Heart left ventricle (tissue), 16 donors: ENCODE results near the gene IL15RA. TPM values are rescaled to one million over a fixed set of nuclear protein-coding genes. Genes with fewer than 3 reads are reported as not detected.

Experiments
- ATAC-seq, 4 donors: fragments of 200-7000 bp; cut with Tn5 transposase; one replicate each; pipeline ENCODE4 v1.9.1; 2020 to 2022; ENCODE audit warnings: moderate library complexity in 4 of 4, mild to moderate bottlenecking in 3 of 4, moderate number of reproducible peaks in 1 of 4
- DNase-seq, 5 donors: peaks; one replicate each; pipeline ENCODE4 v3.0.0-alpha.2; 2020
- H3K27ac ChIP-seq, 12 donors: fragments of 200-600 bp; sonication (generic) in 4 of 12; one replicate each; pipeline versions ENCODE4 v1.5.0 to v1.8.0; 2016 to 2022; ENCODE audit warnings: mild to moderate bottlenecking in 2 of 12
- H3K27me3 ChIP-seq, 9 donors: fragments of 200-600 bp; sonication (generic) in 2 of 9; one replicate each; pipeline versions ENCODE4 v1.5.1 to v1.8.0; 2016 to 2022; ENCODE audit warnings: mild to moderate bottlenecking in 3 of 9
- H3K36me3 ChIP-seq, 9 donors: fragments of 200-600 bp; sonication (generic) in 2 of 9; one replicate each; pipeline versions ENCODE4 v1.5.0 to v1.8.0; 2018 to 2022; ENCODE audit warnings: mild to moderate bottlenecking in 2 of 9
- H3K4me1 ChIP-seq, 12 donors: fragments of 200-600 bp; sonication (generic) in 4 of 12; one replicate each; pipeline versions ENCODE4 v1.5.0 to v1.8.0; 2016 to 2022; ENCODE audit warnings: mild to moderate bottlenecking in 3 of 12
- H3K4me3 ChIP-seq, 12 donors: fragments of 200-600 bp; sonication (generic) in 4 of 12; one replicate each; pipeline versions ENCODE4 v1.5.0 to v1.8.0; 2017 to 2022; ENCODE audit warnings: mild to moderate bottlenecking in 9 of 12, moderate library complexity in 4 of 12
- H3K9me3 ChIP-seq, 12 donors: fragments of 200-600 bp; sonication (generic) in 4 of 12; one replicate each; pipeline versions ENCODE4 v1.5.0 to v1.8.0; 2016 to 2022; ENCODE audit warnings: mild to moderate bottlenecking in 1 of 12
- CTCF ChIP-seq, 12 donors: fragments of 200-600 bp; sonication (generic) in 4 of 12; IDR thresholded peaks; one replicate each; pipeline versions ENCODE4 v1.5.0 to v1.8.0; 2018 to 2022; ENCODE audit warnings: antibody characterized with exemption in 12 of 12, mild to moderate bottlenecking in 5 of 12
- POLR2A ChIP-seq, 2 donors: fragments of 450-650 bp; IDR thresholded peaks; one replicate each; pipeline ENCODE4 v1.6.1; 2017; ENCODE audit warnings: antibody characterized with exemption in 2 of 2, mild to moderate bottlenecking in 2 of 2, moderate library complexity in 2 of 2
- WGBS, 4 donors: extraction: QIAGEN DNeasy Blood & Tissue Kit in 2 of 4; methylation state at CpG; one replicate each; pipeline versions ENCODE4 v1.1.5 to v1.1.7; 2013 to 2018; 5-methylcytosine and 5-hydroxymethylcytosine counted together
- intact Hi-C, 10 donors: fragments of 100-400 bp; cut with DNase I; formaldehyde crosslinking; loops; one replicate each; pipeline versions ENCODE4 v1.11.1 to v1.14.2; 2022
- polyA plus RNA-seq, 2 donors: library from polyadenylated mRNA; stranded (reverse); fragments of 200-250 nt; gene quantifications; one replicate each; pipeline ENCODE4 v1.2.3, GENCODE V29; 2013
- total RNA-seq, 9 donors: library from RNA; depleted of rRNA in 2 of 9; stranded (reverse); fragments of >200 nt in 2 of 9; fragmentation: NEBNext Ultra II Directional in 3 of 9; extraction: Animal tissue kit (Norgen Biotek cat#: 25700) in 3 of 9; gene quantifications; one replicate each; pipeline versions ENCODE4 v1.1.0 to v1.2.4, GENCODE V29; 2016 to 2023
- donor health status: ischemic (EF 13 %, LVEDD 7.1; RV severe dilation, severe dysfunction).
- donor health status: healthy with polysubstance abuse.
- donor health status: DM: no; HTN: yes; CAD: no.
- donor health status: DM: no; HTN: no; CAD: no.
- donor health status: ischemic (EF 25% LVEDD 6.9; RV normal size, moderate dysfunction).
- donor health status: ischemic (EF 25% LVEDD 5.7; RV mildly dilated, moderate dysfunction).
- donor health status: healthy.
- donor health status: DM: yes; HTN: yes; CAD: no.
- donor health status: ischemic (EF 35%, LVEDD 5.7; RV mildly dilated, moderate dysfunction).
- donor health status: nonischemic (EF 11% LVEDD 7.7; RV severe dilation, severe dysfunction).
- donor health status: DM: yes; HTN: yes; CAD: no.
- donor health status: PGD.
- donor health status: ischemic (EF 29% LVEDD 5.4; RV normal size, mild dysfunction).
- donor health status: nonischemic (EF 23%, LVEDD 6.1; RV moderate dilation, normal function).

Gene IL15RA
- total and polyA plus RNA-seq, 11 donors = 2.2 to 41.1 (median 6.6) TPM

GRCh38 chr10:5943536-5943935, 33.8 kb downstream of the IL15RA start:
- peaks cover 6 to 70% (median 48%) of the 10 kb centered on the region in 12 donors for H3K4me1 ChIP-seq
- WGBS, 4 donors = 56 to 75% (median 58%) methylated on average over 11 to 15 of the region's 15 CpGs
- intact Hi-C loops = loop anchor here in 6 of 10 donors (10.0 kb wide), 2 partner anchors 71 to 141 kb away; partner anchors contain the start of gene RBM17 (in 2 of the 6)
- H3K27me3 ChIP-seq = no peaks in the 10 kb centered on the region
- H3K9me3 ChIP-seq = no peaks in the 10 kb centered on the region
- TF ChIP-seq CTCF (IDR thresholded peaks at IDR 0.05) (no peak), POLR2A (IDR thresholded peaks at IDR 0.05) (no peak)
- peak overlapping the region in 5 of 12 donors; percentile 3 to 49 (median 23) for H3K4me3 ChIP-seq
- H3K36me3 ChIP-seq = peaks cover 0 to 7% (median 6%) of the 10 kb centered on the region in 9 donors
- ATAC-seq (peak; percentile 24 to 67 (median 52)), DNase-seq (peak; percentile 62 to 87 (median 79))
- H3K27ac ChIP-seq = peak overlapping the region; percentile 68 to 98 (median 88)

- intact Hi-C loops = loop anchor here in 6 of 10 donors (10.0 kb wide), 2 partner anchors 72 to 142 kb away; partner anchors contain the start of gene RBM17 (in 2 of the 6)
- Histone ChIP-seq H3K27me3 (no peaks in the 10 kb centered on the region), H3K4me1 (peaks cover 6 to 69% (median 48%) of the 10 kb centered on the region in 12 donors), H3K9me3 (no peaks in the 10 kb centered on the region), H3K4me3 (peak overlapping the region in 2 of 12 donors; percentile 24 to 25), H3K36me3 (peaks cover 0 to 18% (median 16%) of the 10 kb centered on the region in 9 donors), H3K27ac (peak overlapping the region; percentile 5 to 98 (median 88))
- peak; percentile 22 to 56 (median 36) for ATAC-seq
- no peak for TF ChIP-seq POLR2A (IDR thresholded peaks at IDR 0.05)
- peak in 1 of 12 donors; percentile 7 for TF ChIP-seq CTCF (IDR thresholded peaks at IDR 0.05)
- DNase-seq = peak; percentile 70 to 84 (median 79)
- 48 to 65% (median 56%) methylated on average over 16 of the region's 16 CpGs for WGBS, 4 donors
These were observed 34.9 kb downstream of the IL15RA start for GRCh38 chr10:5942474-5942873.

- ATAC-seq (no peak), DNase-seq (no peak)
- Histone ChIP-seq H3K4me3 (peak overlapping the region in 1 of 12 donors; percentile 25), H3K4me1 (peaks cover 6 to 64% (median 47%) of the 10 kb centered on the region in 12 donors), H3K27ac (peak overlapping the region in 11 of 12 donors; percentile 68 to 98 (median 89)), H3K9me3 (no peaks in the 10 kb centered on the region), H3K36me3 (peaks cover 0 to 22% (median 21%) of the 10 kb centered on the region in 9 donors), H3K27me3 (no peaks in the 10 kb centered on the region)
- 80 to 94% (median 84%) methylated on average over 8 to 13 of the region's 13 CpGs for WGBS, 4 donors
- intact Hi-C loops = loop anchor here in 6 of 10 donors (10.0 kb wide), 2 partner anchors 73 to 143 kb away; partner anchors contain the start of gene RBM17 (in 2 of the 6)
- TF ChIP-seq POLR2A (IDR thresholded peaks at IDR 0.05) (no peak), CTCF (IDR thresholded peaks at IDR 0.05) (no peak)
These were observed 35.3 kb downstream of the IL15RA start for GRCh38 chr10:5942001-5942400.

GRCh38 chr10:5941579-5941978, 35.8 kb downstream of the IL15RA start:
- intact Hi-C loops = loop anchor here in 6 of 10 donors (10.0 kb wide), 2 partner anchors 73 to 143 kb away; partner anchors contain the start of gene RBM17 (in 2 of the 6)
- 74 to 88% (median 79%) methylated on average over 7 of the region's 7 CpGs for WGBS, 4 donors

More at GRCh38 chr10:5941579-5941978, 35.8 kb downstream of the IL15RA start:
- Histone ChIP-seq H3K9me3 (no peaks in the 10 kb centered on the region), H3K27ac (peak overlapping the region in 11 of 12 donors; percentile 68 to 98 (median 89)), H3K36me3 (peaks cover 0 to 27% (median 25%) of the 10 kb centered on the region in 9 donors), H3K4me3 (no peak overlapping the region), H3K4me1 (peaks cover 6 to 60% (median 44%) of the 10 kb centered on the region in 12 donors), H3K27me3 (no peaks in the 10 kb centered on the region)
- DNase-seq = no peak
- TF ChIP-seq POLR2A (IDR thresholded peaks at IDR 0.05) (no peak), CTCF (IDR thresholded peaks at IDR 0.05) (no peak)
- ATAC-seq = no peak
